Stimulated activated naive B cell treated with anti-CD40 and anti-IgM and Interleukin-4, amounts not matched to agents 10 μg/mL and 1 μg/mL and 100 μg/mL, for 72 hours (primary cell): ENCODE measurements around the gene NLGN1.

Experiments used
- ATAC-seq, 2 donors: fragments of 150-1000 bp; cut with Tn5 transposase; replicated peaks; 2 replicates each; pipeline ENCODE4 v1.10.0; 2021; ENCODE audit warnings: moderate library complexity in 1 of 2
- DNase-seq: peaks from one replicate; pipeline ENCODE4 v3.0.0; 2021
- H3K27ac Mint-ChIP-seq: one replicate; pipeline ENCODE4 v1.8.0; 2022; ENCODE audit warnings: mild to moderate bottlenecking, mixed read lengths
- H3K27me3 Mint-ChIP-seq, 2 donors: one replicate each; pipeline ENCODE4 v1.8.0; 2022; ENCODE audit warnings: mixed read lengths in 2 of 2
- H3K36me3 Mint-ChIP-seq, 2 donors: one replicate each; pipeline ENCODE4 v1.8.0; 2022; ENCODE audit warnings: mixed read lengths in 2 of 2, mild to moderate bottlenecking in 1 of 2
- H3K4me1 Mint-ChIP-seq, 2 donors: one replicate each; pipeline ENCODE4 v1.8.0; 2022; ENCODE audit warnings: mixed read lengths in 2 of 2, mild to moderate bottlenecking in 1 of 2
- H3K4me3 Mint-ChIP-seq, 2 donors: one replicate each; pipeline ENCODE4 v1.8.0; 2022; ENCODE audit warnings: mild to moderate bottlenecking in 2 of 2, mixed read lengths in 2 of 2, moderate library complexity in 1 of 2
- H3K9me3 Mint-ChIP-seq, 2 donors: one replicate each; pipeline ENCODE4 v1.8.0; 2022; ENCODE audit warnings: mixed read lengths in 2 of 2, mild to moderate bottlenecking in 1 of 2

NLGN1 gene

GRCh38 chr3:174266476-174266875 is 868.9 kb downstream of the NLGN1 start:
- H3K27ac Mint-ChIP-seq, result no peak overlapping the region
- DNase-seq, result no peak
- H3K36me3 Mint-ChIP-seq, result no peaks in the 10 kb centered on the region
- no peaks in the 10 kb centered on the region for H3K27me3 Mint-ChIP-seq
- H3K4me3 Mint-ChIP-seq, result no peak overlapping the region
- no peaks in the 10 kb centered on the region for H3K4me1 Mint-ChIP-seq
- no peak for ATAC-seq
- H3K9me3 Mint-ChIP-seq, result no peaks in the 10 kb centered on the region

GRCh38 chr3:174268061-174268460 is 870.5 kb downstream of the NLGN1 start:
- H3K27me3 Mint-ChIP-seq, result no peaks in the 10 kb centered on the region
- DNase-seq (no peak), ATAC-seq (no peak)
- H3K9me3 Mint-ChIP-seq, result no peaks in the 10 kb centered on the region
- H3K4me1 Mint-ChIP-seq, result no peaks in the 10 kb centered on the region
- no peak overlapping the region for H3K4me3 Mint-ChIP-seq
- no peaks in the 10 kb centered on the region for H3K36me3 Mint-ChIP-seq
- H3K27ac Mint-ChIP-seq, result no peak overlapping the region

DNA sequence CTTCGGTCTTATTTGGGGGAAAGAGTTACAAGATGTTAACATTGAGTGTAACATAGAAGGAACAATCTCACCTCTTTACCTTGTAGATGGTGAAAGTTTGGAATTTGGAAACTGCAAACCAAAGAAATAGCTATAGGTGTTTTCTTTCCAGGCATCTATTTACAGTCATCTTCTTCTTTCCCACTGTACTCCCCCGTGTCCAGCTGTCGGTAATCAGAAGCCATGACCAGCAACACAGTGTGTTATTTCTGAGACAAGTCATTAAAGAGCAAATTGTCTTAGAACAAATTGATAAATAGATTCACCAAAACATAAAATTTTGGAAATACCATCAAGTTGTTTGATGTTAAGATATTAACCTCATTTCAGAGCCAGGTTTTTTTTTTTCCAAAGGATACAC is 871.0 kb downstream of the NLGN1 start:
- no peaks in the 10 kb centered on the region for H3K9me3 Mint-ChIP-seq
- H3K4me1 Mint-ChIP-seq, result no peaks in the 10 kb centered on the region
- no peaks in the 10 kb centered on the region for H3K36me3 Mint-ChIP-seq
- DNase-seq (no peak), ATAC-seq (no peak)
- H3K27me3 Mint-ChIP-seq, result no peaks in the 10 kb centered on the region
- H3K27ac Mint-ChIP-seq, result no peak overlapping the region
- no peak overlapping the region for H3K4me3 Mint-ChIP-seq

DNA sequence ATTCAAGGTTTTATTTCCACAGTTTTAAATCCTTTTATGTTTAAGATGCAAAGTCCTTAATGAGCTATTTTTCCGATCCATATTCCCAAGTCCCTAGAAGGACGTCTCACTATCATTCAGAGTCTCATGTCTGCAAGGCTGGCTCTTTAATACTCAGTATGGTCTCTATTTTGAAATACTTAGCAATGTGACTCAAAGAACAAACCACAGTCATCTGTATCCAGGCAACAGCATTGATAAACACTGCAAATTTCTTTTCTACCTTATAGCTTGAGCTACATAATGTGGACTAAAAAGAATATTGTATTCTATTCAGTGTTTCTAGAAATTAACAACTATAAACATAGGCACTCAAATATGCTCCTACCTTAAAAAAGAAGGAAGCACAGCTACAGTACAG is 873.3 kb downstream of the NLGN1 start:
- ATAC-seq, result no peak

GRCh38 chr3:174275336-174275735 is 877.8 kb downstream of the NLGN1 start:
- peaks cover 0 to 2% of the 10 kb centered on the region in 2 donors for H3K9me3 Mint-ChIP-seq
- no peak overlapping the region for H3K4me3 Mint-ChIP-seq
- H3K27me3 Mint-ChIP-seq, result no peaks in the 10 kb centered on the region
- no peak for DNase-seq
- H3K27ac Mint-ChIP-seq, result no peak overlapping the region
- H3K4me1 Mint-ChIP-seq, result no peaks in the 10 kb centered on the region
- ATAC-seq, result no peak
- H3K36me3 Mint-ChIP-seq, result no peaks in the 10 kb centered on the region

More for the DNA sequence above, 873.3 kb downstream of the NLGN1 start:
- no peak for DNase-seq
- no peaks in the 10 kb centered on the region for H3K36me3 Mint-ChIP-seq
- H3K27ac Mint-ChIP-seq, result no peak overlapping the region
- H3K27me3 Mint-ChIP-seq, result no peaks in the 10 kb centered on the region
- H3K4me1 Mint-ChIP-seq, result no peaks in the 10 kb centered on the region
- H3K9me3 Mint-ChIP-seq, result no peaks in the 10 kb centered on the region
- H3K4me3 Mint-ChIP-seq, result no peak overlapping the region

- Mint-ChIP-seq H3K4me3 (no peak overlapping the region), H3K27ac (no peak overlapping the region), H3K27me3 (no peaks in the 10 kb centered on the region), H3K9me3 (peaks cover 0 to 2% of the 10 kb centered on the region in 2 donors), H3K4me1 (no peaks in the 10 kb centered on the region), H3K36me3 (no peaks in the 10 kb centered on the region)
- ATAC-seq, result no peak
- no peak for DNase-seq
These were observed 879.3 kb downstream of the NLGN1 start for GRCh38 chr3:174276826-174277225.

GRCh38 chr3:174278094-174278493 is 880.5 kb downstream of the NLGN1 start:
- Mint-ChIP-seq H3K27ac (no peak overlapping the region), H3K9me3 (peaks cover 0 to 2% of the 10 kb centered on the region in 2 donors), H3K27me3 (no peaks in the 10 kb centered on the region), H3K4me3 (no peak overlapping the region), H3K4me1 (no peaks in the 10 kb centered on the region), H3K36me3 (no peaks in the 10 kb centered on the region)
- no peak for ATAC-seq
- no peak for DNase-seq

GRCh38 chr3:174280186-174280585 is 882.6 kb downstream of the NLGN1 start:
- DNase-seq (no peak), ATAC-seq (no peak)
- H3K36me3 Mint-ChIP-seq, result no peaks in the 10 kb centered on the region
- no peak overlapping the region for H3K27ac Mint-ChIP-seq
- no peaks in the 10 kb centered on the region for H3K27me3 Mint-ChIP-seq
- no peak overlapping the region for H3K4me3 Mint-ChIP-seq
- H3K4me1 Mint-ChIP-seq, result no peaks in the 10 kb centered on the region
- peaks cover 0 to 2% of the 10 kb centered on the region in 2 donors for H3K9me3 Mint-ChIP-seq

DNA sequence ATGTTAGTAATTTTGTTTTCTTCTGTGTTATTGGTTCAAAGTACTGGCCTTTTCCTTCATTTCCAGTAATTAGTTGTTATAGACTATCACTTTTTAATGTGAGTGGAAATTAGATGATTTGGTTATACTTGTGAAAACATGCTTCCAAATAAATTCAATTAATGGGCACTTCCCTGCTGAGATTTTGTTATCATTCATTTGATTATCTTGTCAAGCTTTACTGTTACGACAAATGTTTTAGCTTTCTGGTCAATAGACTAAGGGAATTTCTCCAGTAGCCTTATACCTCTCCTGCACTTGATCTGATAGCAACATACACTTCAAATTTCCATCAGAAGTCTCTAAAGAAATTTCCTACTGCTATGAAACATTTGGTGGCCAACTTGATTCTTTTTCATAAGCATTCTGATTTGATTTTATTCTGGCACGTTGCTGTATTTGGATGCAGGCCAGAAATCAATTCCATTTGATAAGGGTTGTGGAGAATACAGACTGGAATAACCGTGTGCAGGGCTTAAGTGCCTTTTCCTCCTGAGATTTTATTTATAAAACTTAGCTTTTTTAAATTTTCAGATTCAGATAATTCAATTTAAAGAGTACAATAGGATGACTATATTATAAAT is 887.8 kb downstream of the NLGN1 start:
- Mint-ChIP-seq H3K36me3 (no peaks in the 10 kb centered on the region), H3K4me3 (no peak overlapping the region), H3K4me1 (no peaks in the 10 kb centered on the region), H3K9me3 (no peaks in the 10 kb centered on the region), H3K27me3 (no peaks in the 10 kb centered on the region), H3K27ac (no peak overlapping the region)
- no peak for ATAC-seq
- no peak for DNase-seq

GRCh38 chr3:174287705-174288104 is 890.2 kb downstream of the NLGN1 start:
- no peak for DNase-seq
- Mint-ChIP-seq H3K4me3 (no peak overlapping the region), H3K4me1 (no peaks in the 10 kb centered on the region), H3K27ac (no peak overlapping the region), H3K9me3 (peaks cover 0 to 2% of the 10 kb centered on the region in 2 donors), H3K27me3 (no peaks in the 10 kb centered on the region), H3K36me3 (no peaks in the 10 kb centered on the region)
- ATAC-seq, result no peak

DNA sequence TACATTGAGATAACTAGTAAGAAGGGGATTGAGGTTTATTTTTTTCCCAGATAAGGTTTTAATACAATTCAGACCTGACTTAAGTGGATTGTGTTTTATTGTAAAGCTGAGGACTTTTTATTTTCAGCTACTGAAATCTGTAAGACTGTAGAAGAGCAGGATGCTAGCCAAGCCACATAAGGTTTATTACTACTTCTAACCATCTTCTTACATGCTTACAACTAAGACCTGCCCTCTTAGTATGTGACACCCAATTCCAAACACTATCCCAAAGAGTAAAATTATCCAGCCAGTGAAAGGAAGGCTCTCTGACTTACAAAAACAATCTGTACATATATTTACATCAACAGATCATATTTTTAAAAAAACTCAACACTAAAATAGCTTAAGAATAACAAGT is 897.1 kb downstream of the NLGN1 start:
- H3K9me3 Mint-ChIP-seq, result peaks cover 0 to 5% of the 10 kb centered on the region in 2 donors
- no peak for ATAC-seq
- H3K27me3 Mint-ChIP-seq, result no peaks in the 10 kb centered on the region
- no peak overlapping the region for H3K4me3 Mint-ChIP-seq
- no peaks in the 10 kb centered on the region for H3K36me3 Mint-ChIP-seq
- no peaks in the 10 kb centered on the region for H3K4me1 Mint-ChIP-seq
- no peak for DNase-seq
- H3K27ac Mint-ChIP-seq, result no peak overlapping the region

DNA sequence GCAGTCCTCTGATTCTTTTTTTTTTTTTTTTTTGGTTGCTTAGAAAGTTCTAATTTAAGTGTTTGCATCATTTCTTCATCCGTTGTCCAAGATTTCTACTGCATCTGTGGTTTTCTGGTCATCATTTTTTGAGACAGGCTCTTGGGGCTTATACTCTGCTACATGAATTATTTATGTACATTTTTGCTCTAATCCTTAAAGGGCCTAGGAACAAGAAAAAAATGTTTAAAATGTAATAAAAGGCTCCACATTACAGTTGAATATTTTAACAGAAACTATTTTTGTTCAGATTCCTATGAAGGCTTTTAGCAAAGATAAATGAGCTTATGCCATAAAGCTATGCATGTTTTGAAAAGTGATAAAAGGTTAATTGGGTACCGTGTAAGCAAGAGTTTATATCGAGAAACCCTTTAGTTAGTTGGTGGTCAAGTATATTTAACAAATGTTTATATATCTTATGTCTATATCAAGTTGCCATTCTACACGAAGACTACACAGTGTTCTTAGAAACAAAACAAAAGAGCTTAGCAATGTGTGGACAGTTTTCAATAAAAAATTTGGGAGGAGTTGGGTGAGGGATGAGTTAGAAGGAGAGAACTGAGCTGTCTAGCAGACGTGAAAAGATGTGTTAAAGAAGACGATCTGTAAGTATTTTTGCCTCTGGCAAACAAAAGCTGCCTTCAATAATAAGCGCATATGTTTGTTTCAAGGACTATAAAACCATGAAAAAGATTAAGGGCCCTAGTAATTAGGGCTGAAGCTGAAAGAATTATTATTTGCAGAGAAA is 898.0 kb downstream of the NLGN1 start:
- Mint-ChIP-seq H3K4me3 (no peak overlapping the region), H3K36me3 (no peaks in the 10 kb centered on the region), H3K9me3 (peaks cover 5 to 6% of the 10 kb centered on the region in 2 donors), H3K4me1 (no peaks in the 10 kb centered on the region), H3K27ac (no peak overlapping the region), H3K27me3 (no peaks in the 10 kb centered on the region)
- DNase-seq (no peak), ATAC-seq (no peak)

- Mint-ChIP-seq H3K27ac (no peak overlapping the region), H3K36me3 (no peaks in the 10 kb centered on the region), H3K4me1 (no peaks in the 10 kb centered on the region), H3K9me3 (peaks cover 2 to 6% of the 10 kb centered on the region in 2 donors), H3K27me3 (no peaks in the 10 kb centered on the region), H3K4me3 (no peak overlapping the region)
- no peak for DNase-seq
- ATAC-seq, result no peak
These were observed 905.3 kb downstream of the NLGN1 start for GRCh38 chr3:174302746-174303315.

GRCh38 chr3:174303907-174304560 is 906.5 kb downstream of the NLGN1 start:
- Mint-ChIP-seq H3K4me3 (no peak overlapping the region), H3K4me1 (no peaks in the 10 kb centered on the region), H3K27me3 (no peaks in the 10 kb centered on the region), H3K36me3 (no peaks in the 10 kb centered on the region), H3K9me3 (peaks cover 2 to 6% of the 10 kb centered on the region in 2 donors), H3K27ac (no peak overlapping the region)
- DNase-seq, result no peak
- ATAC-seq, result no peak

DNA sequence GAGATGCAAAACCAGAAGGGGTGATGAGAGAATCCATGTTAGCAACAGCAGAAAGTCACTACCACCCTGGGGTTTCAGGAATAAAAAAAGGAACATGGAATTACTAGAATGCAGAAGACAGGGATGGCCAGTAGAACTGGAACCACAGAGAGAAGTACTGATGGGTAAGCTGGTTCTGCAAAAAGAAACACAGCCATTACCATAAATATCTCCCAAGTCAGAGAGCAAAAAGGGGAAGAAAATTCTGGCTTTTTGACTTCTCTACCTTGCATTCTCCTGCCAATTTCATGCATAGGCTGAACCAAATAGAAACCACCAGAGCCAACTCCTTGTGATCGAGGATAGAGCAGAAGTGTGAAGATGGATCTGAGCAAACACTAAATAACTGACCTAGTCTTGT is 911.2 kb downstream of the NLGN1 start:
- no peaks in the 10 kb centered on the region for H3K27me3 Mint-ChIP-seq
- ATAC-seq (no peak), DNase-seq (no peak)
- H3K9me3 Mint-ChIP-seq, result no peaks in the 10 kb centered on the region
- no peak overlapping the region for H3K27ac Mint-ChIP-seq
- H3K4me1 Mint-ChIP-seq, result no peaks in the 10 kb centered on the region
- H3K4me3 Mint-ChIP-seq, result no peak overlapping the region
- no peaks in the 10 kb centered on the region for H3K36me3 Mint-ChIP-seq
